Left hindlimb (tissue), 1 donor: ENCODE results near the gene HOXA6.

Experiments
- DNase-seq: peaks from one replicate; pipeline ENCODE4 v3.0.0-alpha.2; 2018

The HOXA6 gene

DNA sequence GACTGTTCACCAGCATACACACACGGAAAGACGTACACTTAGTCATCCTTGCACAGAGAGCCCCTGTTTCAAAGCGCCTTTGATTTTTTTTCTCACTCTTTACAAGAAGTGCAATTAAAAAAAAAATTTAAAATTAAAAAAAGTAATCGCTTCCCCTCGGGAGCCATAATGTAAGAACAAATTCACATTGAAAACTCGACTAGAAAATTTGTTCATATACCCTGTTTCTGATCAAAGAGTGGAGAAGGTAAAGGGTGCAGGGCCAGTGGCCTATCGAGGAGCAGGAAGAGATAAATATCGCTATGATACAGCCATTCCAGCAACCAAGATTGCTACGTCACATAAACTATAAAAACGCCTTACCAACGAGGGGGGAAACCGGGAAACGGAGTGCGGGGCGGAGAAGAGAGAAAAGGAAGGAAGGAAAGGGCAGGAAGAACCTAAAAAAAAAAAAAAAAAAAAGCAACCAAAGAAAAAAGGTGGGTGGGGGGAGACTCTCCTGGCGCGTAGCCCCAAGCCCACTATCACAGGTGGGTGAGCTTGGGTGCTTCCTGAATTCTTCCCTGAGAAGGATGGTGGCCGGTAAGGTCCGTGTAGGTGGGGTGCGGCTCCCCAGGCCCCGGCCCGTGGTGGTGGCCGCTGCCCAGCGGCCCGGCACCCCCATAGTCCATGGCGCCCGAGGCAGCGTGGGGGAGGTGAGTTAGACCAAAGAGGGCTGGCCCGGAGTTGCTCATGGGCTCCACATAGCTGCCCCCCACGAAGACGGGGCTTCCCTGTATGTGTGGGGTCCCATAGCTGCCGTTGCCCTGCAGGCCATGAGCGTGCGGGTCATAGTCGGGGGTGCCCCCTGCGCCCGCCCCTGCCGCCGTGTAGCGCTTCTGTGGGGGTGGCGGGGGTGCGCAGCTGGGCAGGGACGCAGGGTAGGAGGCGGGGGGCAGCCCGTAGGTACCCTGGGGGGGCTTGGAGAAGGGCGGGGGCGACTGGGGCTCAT is 39.9 kb downstream of the HOXA6 start:
- DNase-seq = peak; percentile 40

GRCh38 chr7:27106901-27107240 is 40.7 kb downstream of the HOXA6 start:
- DNase-seq = no peak

GRCh38 chr7:27106181-27106900 is 41.2 kb downstream of the HOXA6 start:
- peak; percentile 47 for DNase-seq

DNA sequence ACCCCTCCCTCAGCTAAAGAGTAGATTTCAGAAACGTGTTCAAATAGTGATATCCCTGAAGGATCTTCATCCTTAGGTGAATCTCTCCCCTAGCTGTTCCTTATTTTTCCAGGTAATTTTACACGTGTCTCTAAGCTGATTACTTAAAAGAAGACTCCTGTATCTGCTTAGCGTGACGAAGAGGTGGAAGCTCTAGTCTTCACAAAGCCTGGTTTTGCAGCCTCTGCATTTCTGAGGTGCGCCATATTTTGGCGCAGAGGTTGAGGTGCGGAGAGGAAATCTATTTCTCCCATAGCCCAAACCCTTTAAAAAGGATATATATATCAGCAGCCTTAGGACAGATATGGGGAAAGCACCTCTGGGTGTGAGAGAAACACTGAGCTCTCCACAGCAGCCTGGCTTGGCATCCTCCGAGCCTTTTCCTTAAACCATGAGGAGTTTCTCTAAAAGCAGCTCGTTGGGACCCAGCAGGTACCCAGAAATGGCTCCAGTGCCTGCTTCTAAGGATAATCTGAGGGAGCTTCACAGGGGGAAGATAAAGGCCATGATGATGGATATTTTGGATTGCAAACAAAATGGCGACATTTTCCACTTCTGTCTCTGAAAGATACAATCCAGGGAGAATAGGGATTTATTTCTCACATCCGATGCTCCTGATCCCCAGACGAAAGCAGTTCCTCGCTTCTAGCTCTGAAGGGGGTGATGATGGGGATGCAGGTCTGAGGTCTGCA is 42.1 kb downstream of the HOXA6 start:
- DNase-seq = no peak

GRCh38 chr7:27104341-27105058 is 43.1 kb downstream of the HOXA6 start:
- peak; percentile 39 for DNase-seq

DNA sequence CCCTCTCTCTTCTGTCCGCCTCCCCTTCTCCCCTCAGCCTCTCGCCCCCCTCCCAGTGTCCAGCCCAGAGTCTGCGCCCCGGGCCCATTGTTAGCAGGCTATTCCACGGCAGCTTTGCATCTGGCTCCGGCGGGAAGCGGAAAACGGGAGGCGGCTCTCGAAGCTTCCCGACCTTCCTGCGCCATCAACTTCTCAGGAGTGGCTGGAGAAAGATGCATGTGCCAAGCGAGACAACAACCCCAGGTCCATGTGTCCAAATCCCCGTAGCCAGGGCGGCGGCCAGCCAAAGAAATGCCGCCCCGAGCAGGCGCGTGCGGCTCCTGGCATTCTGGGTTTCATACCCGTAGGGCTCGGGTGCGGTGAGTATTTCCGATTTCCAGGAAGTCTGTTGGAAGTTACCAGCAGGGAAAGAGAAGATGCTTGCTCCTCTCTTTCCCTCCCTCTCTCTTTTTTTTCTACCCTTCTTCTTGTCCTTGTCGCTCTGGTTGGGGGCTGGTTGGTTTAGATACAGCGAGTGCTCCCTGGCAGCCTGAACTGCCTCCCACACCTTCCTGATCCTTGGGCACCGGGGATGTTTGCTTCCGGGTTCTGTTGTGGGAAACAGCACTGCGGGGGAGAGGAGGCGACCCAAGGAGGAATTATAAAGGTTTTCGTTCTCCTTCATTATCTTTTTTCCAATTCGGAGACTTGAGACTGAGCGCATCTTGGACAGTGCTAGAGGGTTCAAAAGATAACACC is 43.9 kb downstream of the HOXA6 start:
- DNase-seq = peak; percentile 30

DNA sequence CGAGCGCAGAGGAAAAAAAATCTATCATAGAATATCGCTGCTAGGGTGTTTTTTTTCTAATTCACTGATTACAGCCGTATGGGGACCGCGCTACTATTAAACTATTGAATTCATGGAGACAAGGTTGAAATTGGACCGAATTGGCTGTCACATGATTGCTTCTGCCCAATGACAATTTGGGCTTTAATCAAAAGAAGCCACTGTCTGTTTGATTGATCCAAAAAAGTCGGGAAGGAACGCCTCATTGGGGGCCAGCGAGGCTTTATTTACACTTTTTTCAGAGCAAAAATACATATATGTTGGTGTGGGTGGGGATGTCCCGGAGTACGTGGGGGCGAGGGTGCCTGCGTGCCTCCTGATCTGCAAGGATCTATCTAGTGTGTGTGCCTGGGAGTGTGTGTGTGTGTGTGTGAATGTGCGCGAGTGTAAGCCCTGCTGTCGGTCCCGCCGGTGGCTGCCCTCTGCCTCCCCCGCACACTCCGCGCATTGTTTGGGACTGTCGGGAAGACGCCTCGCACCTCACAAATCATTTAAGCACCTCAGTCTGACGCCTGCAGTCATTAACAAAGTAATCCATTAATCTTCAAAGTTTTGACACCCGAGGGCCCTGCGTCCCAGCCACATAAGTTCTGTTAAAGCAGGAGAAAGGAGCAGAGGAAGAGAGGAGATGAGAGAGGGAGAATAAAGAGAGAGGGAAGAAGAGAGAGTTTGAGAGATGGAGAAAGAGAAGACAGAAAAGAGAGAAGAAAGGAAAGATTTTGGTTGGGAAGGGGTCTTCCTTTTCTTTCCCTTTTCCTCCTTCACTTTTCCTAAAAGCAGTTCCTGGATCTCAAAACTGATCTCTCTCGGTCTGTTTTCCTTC is 44.8 kb downstream of the HOXA6 start, which contains the start of gene HOXA2:
HOXA2 (minus strand) TSS at position 103 of the 862 bp plus-strand sequence. CDS start 183 bp downstream, outside the sequence.
- peak; percentile 37 for DNase-seq

DNA sequence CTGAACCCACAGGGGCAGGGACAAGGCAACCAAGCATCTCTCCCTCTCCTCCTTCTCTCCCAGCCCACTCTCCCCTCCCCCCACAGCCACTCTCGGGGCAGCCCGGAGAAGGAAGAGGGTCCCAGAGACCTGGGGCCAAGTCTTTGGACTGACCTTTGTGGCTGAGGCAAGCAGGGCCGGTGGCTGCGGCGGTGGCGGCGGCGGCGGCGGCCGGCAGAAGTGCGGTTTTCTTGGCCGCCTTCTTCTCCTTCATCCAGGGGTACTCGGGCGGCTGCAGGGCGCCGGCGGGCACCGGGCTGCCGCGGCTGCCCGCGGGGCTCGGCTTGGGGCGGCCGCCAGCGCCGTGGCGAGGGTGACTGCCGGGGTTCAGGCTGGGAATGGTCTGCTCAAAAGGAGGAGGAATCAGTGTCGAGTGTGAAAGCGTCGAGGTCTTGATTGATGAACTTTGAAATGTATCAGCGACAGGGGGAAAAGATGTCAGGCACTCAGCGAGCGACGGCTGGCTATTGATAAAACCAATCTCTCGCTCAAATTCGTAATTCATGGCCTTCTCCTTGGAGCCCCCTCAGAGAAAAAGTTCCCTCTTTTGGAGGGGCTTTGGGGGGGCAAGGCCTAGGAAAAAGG is 45.5 kb downstream of the HOXA6 start:
- DNase-seq = peak; percentile 41

GRCh38 chr7:27101171-27101956 is 46.2 kb downstream of the HOXA6 start:
- DNase-seq = peak; percentile 35

DNA sequence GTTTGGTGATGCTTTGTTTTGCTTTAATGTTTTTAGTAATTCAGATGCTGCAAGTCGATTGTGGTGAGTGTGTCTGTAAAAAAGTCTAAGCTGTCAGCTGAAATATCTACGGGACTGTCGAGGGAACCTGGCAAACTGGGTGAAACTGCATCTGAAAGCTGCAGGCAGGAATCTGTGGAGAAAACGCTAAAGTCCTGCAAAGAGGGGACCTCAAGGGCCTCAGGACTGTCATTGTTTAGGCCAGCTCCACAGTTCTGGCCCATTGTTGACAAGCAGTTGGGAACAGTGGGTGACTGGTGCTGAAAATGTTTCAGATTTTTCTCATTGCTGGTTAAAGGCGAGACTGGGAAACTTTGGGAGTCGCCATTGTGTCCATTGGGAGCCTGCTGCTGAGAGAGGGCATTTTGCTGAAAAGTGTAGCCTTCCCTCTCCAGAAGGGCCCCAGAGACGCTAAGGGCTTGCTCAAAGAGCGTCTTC is 46.8 kb downstream of the HOXA6 start:
- no peak for DNase-seq

DNA sequence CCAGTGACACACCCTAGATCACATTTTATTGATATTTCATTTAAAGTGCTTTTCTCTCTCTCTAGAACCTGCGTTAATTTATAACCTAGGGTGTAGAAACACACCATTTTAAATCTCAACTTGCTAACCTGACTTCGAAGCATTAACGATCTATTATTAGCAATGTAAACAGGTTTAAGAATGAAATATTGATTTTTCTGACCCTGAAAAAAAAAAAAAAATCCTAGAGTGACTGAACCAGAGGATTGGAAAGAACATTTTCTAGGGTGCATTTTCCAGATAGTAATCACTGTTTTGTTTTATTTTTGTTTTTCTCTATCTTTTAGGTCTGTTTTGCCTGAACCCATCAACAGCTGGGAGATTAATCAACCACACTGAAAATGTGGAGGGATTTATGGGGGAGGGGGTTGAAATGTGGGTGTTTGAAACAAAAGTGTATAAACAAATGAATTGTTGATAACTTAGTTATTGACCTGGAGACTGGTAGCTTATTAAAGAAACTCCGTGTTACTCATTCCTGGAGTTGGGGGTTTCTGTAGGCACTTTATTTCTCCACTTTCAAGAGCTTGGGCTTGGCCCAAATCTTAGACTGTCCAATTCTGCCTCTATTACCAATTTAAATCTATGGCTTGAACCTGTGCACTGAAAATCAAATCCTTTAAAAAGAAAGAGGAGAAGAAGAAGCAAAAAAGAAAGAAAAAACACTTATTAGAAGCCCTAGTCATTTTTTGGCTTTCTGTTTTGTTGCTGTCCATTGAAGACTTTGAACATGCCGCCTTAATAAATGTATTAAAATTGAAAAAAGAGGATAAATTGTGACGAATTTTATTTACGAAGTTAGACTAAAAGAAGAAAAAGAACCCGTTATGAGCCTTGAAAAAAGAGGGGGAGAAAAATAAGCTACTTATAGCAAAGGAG is 47.9 kb downstream of the HOXA6 start:
- no peak for DNase-seq

DNA sequence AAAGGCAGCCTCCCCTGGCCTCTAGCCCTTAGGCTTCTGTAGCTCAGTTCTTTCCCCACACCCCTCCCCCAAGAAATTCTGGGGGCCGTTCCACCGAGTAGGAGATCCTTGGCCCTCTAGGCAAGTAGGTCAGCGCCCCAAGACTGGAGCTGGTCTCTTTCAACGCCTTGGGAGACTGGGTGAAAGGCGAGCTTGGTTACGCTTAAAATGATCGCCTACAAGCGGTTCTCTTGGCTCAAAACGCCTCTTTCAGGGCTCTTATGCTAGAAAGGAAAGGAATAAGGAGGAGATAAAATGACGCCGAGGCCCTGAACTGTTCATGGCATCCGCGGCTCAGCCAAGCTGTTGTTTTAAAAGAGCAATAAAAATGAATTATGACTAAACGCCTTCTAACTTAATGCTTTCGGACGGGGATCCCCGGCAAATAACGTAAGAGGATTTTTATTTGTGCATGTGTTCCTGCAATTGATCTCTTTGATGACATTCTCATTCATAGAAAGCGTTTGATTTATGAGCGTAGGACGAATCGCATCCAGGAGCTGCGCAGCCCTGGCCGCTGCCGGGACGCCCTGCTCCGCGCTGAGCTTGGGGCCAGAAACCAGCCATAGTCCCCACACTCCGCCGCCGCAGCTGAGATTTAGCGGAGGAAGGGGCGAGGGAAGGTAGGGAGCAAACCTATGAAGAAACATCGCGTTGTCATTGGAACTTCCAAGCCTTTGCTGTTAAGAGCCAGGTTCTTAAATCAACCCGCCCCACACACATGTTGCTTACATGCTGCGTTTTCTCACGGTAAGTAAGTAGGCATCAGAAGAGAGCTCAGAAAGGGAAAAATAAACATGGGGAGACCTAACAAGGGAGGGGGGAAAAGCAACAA is 48.8 kb downstream of the HOXA6 start:
- peak; percentile 54 for DNase-seq

DNA sequence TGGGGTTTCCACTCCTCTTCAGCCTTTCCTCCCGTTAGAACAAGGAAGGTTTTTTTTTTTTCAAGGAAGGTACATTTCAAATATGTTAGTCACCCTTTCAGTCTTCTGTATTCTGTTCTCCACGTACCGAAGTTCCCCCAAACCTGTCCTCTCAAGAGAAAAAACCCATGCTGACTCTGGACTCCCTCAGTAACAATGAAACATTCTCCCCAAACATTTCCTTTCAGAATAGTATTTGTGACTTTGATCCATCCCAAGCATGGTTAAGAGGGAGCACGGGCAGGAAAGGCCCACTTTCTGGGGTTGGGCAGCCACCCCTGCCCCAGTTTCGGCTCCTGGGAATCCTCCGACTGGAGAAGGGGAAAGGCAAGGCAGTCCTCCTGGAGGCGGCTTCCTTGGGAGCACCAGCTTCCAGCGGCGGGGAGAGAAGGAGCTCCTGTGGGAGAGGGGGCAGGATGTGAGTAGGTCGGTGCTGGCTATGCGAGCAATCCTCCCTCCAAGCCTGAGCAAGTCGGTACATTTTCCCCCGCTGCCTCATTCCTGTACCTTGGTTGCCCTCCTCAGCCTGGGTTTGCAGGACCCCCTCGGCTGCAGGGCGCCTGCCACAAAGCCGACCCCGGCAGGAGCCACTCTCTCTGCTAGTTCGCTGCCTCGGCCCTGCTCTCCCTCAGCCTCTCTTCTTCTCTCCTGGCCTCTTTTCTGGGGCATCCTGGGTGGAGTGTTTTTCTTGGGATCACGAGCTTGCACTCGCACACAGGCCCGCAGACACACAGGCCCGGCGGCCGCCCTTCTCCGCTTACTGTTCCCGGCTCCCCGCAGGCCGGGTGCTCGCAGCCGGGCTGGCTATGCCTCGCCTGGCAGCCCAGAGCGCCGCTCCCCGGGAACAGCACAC is 49.6 kb downstream of the HOXA6 start:
- no peak for DNase-seq

- peak; percentile 72 for DNase-seq
These were observed 50.6 kb downstream of the HOXA6 start for GRCh38 chr7:27096768-27097514.
